Hepatocyte (in vitro differentiated cells): Measurements from ENCODE around the gene BLACAT1. TPM values are rescaled to one million over a fixed set of nuclear protein-coding genes. Genes with fewer than 3 reads are reported as not detected.
"Not testable (repeated sequence)": the region's sequence is repeated elsewhere in the genome, so short reads cannot be mapped to it uniquely, and the experiment has no call there.

Experiments used
- DNase-seq: peaks from one replicate; pipeline ENCODE4 v3.0.0-alpha.2; 2016; ENCODE audit warnings: low spot score
- H2AFZ ChIP-seq: fragments of 200-600 bp; sonication (generic); 2 replicates; pipeline ENCODE4 v1.6.0; 2016; ENCODE audit warnings: antibody characterized with exemption, mild to moderate bottlenecking
- H3K27ac ChIP-seq: fragments of 200-600 bp; sonication (generic); 2 replicates; pipeline ENCODE4 v1.5.1; 2016; ENCODE audit warnings: mild to moderate bottlenecking
- H3K27me3 ChIP-seq: fragments of 200-600 bp; sonication (generic); 2 replicates; pipeline ENCODE4 v1.6.1; 2016
- H3K36me3 ChIP-seq: fragments of 200-600 bp; sonication (generic); replicated peaks from 2 replicates; pipeline ENCODE4 v1.5.1; 2016; ENCODE audit warnings: low read depth; ENCODE audit not compliant: insufficient read depth
- H3K4me1 ChIP-seq: fragments of 200-600 bp; sonication (generic); 2 replicates; pipeline ENCODE4 v1.5.1; 2016; ENCODE audit warnings: mild to moderate bottlenecking, moderate library complexity; ENCODE audit not compliant: insufficient read depth
- H3K4me2 ChIP-seq: fragments of 200-600 bp; sonication (generic); 2 replicates; pipeline ENCODE4 v1.6.0; 2016
- H3K4me3 ChIP-seq: fragments of 200-600 bp; sonication (generic); 2 replicates; pipeline ENCODE4 v1.5.1; 2016; ENCODE audit warnings: mild to moderate bottlenecking
- H3K79me2 ChIP-seq: fragments of 200-600 bp; sonication (generic); 2 replicates; pipeline ENCODE4 v1.6.0; 2017; ENCODE audit warnings: mild to moderate bottlenecking
- H3K9me2 ChIP-seq: fragments of 200-600 bp; sonication (generic); replicated peaks from 2 replicates; pipeline ENCODE4 v1.6.0; 2017; ENCODE audit warnings: mild to moderate bottlenecking; ENCODE audit not compliant: insufficient read depth
- H3K9me3 ChIP-seq: fragments of 200-600 bp; sonication (generic); 2 replicates; pipeline ENCODE4 v1.5.1; 2016; ENCODE audit warnings: low read depth, mild to moderate bottlenecking
- H4K20me1 ChIP-seq: fragments of 200-600 bp; sonication (generic); 2 replicates; pipeline ENCODE4 v1.6.0; 2016; ENCODE audit warnings: mild to moderate bottlenecking; ENCODE audit not compliant: insufficient read depth, poor library complexity, severe bottlenecking
- EZH2 ChIP-seq: fragments of 200-600 bp; sonication (generic); IDR thresholded peaks from 2 replicates; pipeline ENCODE4 v1.6.1; 2016; ENCODE audit warnings: antibody characterized with exemption, mild to moderate bottlenecking, borderline replicate concordance
- EZH2phosphoT487 ChIP-seq: fragments of 200-600 bp; sonication (generic); IDR thresholded peaks from one replicate; pipeline ENCODE4 v1.6.1; 2018; ENCODE audit warnings: antibody characterized with exemption, mild to moderate bottlenecking, low read depth, moderate library complexity; ENCODE audit not compliant: unreplicated experiment, severe bottlenecking
- WGBS: methylation state at CpG from one replicate; pipeline ENCODE4 v1.1.6; 2016; ENCODE audit warnings: low lambda C conversion rate; ENCODE audit errors: missing lambda C conversion rate; 5-methylcytosine and 5-hydroxymethylcytosine counted together
- polyA plus RNA-seq: library from polyadenylated mRNA; unstranded; fragments of >200 nt; fragmentation: Nextera tagmentation; extraction: Ambion mirVana; gene quantifications from 2 replicates; pipeline ENCODE4 v1.2.1, GENCODE V29; 2016
- total RNA-seq: library from RNA; depleted of rRNA; stranded (reverse); fragments of >200 nt; gene quantifications from 2 replicates; pipeline ENCODE4 v1.2.3, GENCODE V29; 2014
- TF ChIP-seq, protein P1 (sequence below): fragments of 200-600 bp; sonication (generic); IDR thresholded peaks from 2 replicates; pipeline ENCODE4 v1.5.1; 2016; ENCODE audit warnings: antibody characterized with exemption, mild to moderate bottlenecking; ENCODE audit not compliant: poor library complexity

BLACAT1 gene
- total and polyA plus RNA-seq, 2 experiments from 2014 or later: 0.40 to 0.58 TPM

DNA sequence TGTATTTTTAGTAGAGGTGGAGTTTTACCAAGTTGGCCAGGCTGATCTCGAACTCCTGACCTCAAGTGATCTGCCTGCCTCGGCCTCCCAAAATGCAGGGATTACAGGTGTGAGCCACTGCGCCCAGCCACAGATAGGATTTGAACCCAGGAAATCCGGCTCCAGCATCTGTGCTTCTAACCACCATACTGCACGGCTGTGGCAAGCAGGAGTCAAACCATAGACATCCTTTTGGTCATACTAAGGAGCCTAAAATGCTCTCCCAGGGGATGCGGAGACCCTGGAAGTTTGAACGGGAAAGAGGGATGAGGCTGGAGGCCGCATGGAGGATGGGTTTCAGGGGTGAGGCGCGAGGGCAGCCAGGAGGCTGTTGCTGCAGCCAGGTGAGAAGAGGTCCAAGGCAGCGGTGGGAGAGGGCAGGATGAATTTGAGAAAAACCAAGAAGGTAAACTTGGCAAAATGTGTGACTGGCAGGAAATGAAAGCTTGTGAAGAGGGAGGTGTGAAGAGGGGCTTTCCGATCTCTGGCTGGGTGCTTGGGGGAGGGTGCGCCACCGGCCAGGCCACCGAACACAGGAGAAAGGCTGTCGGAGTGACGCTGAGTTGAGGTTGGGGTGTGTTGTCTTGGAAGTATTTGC lies 24.6 kb upstream of the BLACAT1 start:
- H3K9me3 ChIP-seq: no peaks in the 10 kb centered on the region
- no peaks in the 10 kb centered on the region for H3K36me3 ChIP-seq
- no peaks in the 10 kb centered on the region for H3K79me2 ChIP-seq
- H3K4me3 ChIP-seq: no peak overlapping the region
- H3K9me2 ChIP-seq: no peaks in the 10 kb centered on the region
- no peaks in the 10 kb centered on the region for H4K20me1 ChIP-seq
- H3K27me3 ChIP-seq: peaks cover 41% of the 10 kb centered on the region
- WGBS: 73% methylated on average over 17 of the region's 17 CpGs
- no peak overlapping the region for H3K4me2 ChIP-seq
- TF ChIP-seq, protein P1, sequence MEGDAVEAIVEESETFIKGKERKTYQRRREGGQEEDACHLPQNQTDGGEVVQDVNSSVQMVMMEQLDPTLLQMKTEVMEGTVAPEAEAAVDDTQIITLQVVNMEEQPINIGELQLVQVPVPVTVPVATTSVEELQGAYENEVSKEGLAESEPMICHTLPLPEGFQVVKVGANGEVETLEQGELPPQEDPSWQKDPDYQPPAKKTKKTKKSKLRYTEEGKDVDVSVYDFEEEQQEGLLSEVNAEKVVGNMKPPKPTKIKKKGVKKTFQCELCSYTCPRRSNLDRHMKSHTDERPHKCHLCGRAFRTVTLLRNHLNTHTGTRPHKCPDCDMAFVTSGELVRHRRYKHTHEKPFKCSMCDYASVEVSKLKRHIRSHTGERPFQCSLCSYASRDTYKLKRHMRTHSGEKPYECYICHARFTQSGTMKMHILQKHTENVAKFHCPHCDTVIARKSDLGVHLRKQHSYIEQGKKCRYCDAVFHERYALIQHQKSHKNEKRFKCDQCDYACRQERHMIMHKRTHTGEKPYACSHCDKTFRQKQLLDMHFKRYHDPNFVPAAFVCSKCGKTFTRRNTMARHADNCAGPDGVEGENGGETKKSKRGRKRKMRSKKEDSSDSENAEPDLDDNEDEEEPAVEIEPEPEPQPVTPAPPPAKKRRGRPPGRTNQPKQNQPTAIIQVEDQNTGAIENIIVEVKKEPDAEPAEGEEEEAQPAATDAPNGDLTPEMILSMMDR: no peak
- TF ChIP-seq EZH2: no peak
- TF ChIP-seq EZH2phosphoT487: no peak
- no peak overlapping the region for H2AFZ ChIP-seq
- DNase-seq: no peak
- no peaks in the 10 kb centered on the region for H3K4me1 ChIP-seq
- H3K27ac ChIP-seq: no peak overlapping the region

DNA sequence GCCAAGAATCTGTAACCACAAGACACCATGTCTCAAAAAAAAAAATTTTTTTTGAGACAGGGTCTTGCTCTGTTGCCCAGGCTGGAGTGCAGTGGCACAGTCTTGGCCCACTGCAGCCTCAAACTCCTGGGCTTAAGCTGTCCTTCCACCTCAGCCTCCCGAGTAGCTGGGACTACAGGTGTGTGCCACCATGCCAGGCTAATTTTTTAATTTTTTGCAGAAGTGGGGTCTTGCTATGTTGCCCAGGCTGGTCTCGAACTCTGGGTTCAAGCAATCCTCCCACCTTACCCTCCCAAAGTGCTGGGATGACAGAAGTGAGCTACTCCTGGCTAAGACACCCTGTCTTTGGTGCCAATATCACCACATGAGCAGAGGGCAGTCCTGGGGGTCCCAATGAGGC lies 23.1 kb upstream of the BLACAT1 start:
- 79% methylated on average over 2 of the region's 2 CpGs for WGBS
- not testable (repeated sequence) for H3K4me2 ChIP-seq, H3K4me1 ChIP-seq, H3K27ac ChIP-seq, H3K4me3 ChIP-seq, H3K36me3 ChIP-seq, DNase-seq, H3K9me2 ChIP-seq, H3K9me3 ChIP-seq, H3K79me2 ChIP-seq, H4K20me1 ChIP-seq, H2AFZ ChIP-seq
- H3K27me3 ChIP-seq: peaks cover 42% of the 10 kb centered on the region

DNA sequence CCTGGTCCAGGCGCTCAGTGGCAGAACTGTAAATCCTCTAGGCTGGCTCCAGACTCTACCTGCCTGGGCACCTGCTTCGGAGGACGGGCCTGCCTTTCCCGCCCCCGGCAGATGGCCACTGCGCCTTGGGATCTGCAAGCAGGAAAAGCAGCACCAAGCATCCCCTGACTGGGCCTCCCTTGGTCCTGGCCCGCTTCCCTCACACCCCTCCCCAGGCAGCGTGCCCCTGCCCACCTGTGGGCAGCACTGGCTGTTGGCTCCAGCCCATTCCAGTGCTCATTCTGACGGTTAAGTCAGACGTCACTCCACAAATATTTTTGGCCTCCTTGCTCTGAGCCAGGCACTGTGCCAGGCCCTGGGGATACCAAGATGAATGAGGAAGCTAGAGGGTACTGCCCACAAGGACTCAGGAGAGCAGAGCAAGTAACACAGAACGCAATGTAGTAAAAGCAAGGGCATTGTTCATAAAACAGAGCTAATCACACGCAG lies 22.0 kb upstream of the BLACAT1 start:
- H3K79me2 ChIP-seq: no peaks in the 10 kb centered on the region
- H3K4me2 ChIP-seq: no peak overlapping the region
- H3K27ac ChIP-seq: no peak overlapping the region
- no peaks in the 10 kb centered on the region for H3K36me3 ChIP-seq
- no peaks in the 10 kb centered on the region for H3K4me1 ChIP-seq
- no peak overlapping the region for H3K4me3 ChIP-seq
- peak; percentile 53 for DNase-seq
- no peaks in the 10 kb centered on the region for H4K20me1 ChIP-seq
- no peak overlapping the region for H2AFZ ChIP-seq
- H3K9me3 ChIP-seq: no peaks in the 10 kb centered on the region
- TF ChIP-seq, protein P1: no peak
- TF ChIP-seq EZH2phosphoT487 (no peak), EZH2 (no peak)
- WGBS: 77% methylated on average over 12 of the region's 12 CpGs
- H3K27me3 ChIP-seq: peaks cover 41% of the 10 kb centered on the region
- no peaks in the 10 kb centered on the region for H3K9me2 ChIP-seq

DNA sequence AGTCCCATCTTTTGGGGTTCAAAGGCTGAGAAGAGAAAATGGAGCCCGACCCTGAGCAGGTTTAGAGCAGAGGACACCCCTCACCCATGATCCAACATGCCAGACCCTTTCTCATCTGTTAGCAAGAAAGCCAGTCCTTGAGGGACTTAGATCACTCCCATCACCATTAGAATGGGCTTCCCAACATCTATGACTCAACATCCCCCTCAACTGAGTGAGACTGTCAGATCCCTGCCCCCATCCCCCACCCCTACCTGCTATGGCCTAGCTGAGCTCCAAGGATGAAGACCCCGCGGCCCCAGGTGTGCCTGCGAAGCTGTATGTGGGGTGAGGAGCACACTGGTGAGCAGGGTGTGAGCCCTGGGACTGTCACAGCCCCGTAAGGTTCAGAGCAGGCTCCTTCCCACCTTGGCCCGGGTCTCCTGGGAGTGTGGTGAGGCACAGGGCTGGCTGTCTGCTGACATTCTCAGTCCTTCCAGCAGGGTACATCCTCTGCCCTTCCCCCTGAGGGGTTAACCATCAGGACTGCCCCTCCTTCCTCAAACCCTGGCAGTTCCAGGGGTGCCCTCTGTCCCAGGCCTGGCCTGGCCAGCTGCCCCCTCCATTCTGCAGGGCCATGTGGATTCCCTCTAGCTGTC lies 21.4 kb upstream of the BLACAT1 start:
- TF ChIP-seq EZH2phosphoT487: no peak
- no peak for TF ChIP-seq EZH2
- TF ChIP-seq, protein P1: no peak
- Histone ChIP-seq H2AFZ (no peak overlapping the region), H3K9me3 (no peaks in the 10 kb centered on the region), H3K27me3 (peaks cover 40% of the 10 kb centered on the region), H3K9me2 (no peaks in the 10 kb centered on the region), H3K4me1 (no peaks in the 10 kb centered on the region), H3K4me3 (no peak overlapping the region), H3K4me2 (no peak overlapping the region), H4K20me1 (no peaks in the 10 kb centered on the region), H3K79me2 (no peaks in the 10 kb centered on the region), H3K36me3 (no peaks in the 10 kb centered on the region), H3K27ac (no peak overlapping the region)
- 68% methylated on average over 6 of the region's 6 CpGs for WGBS
- no peak for DNase-seq
